ENCODE measurements around the gene COL24A1.

COL24A1 gene

GRCh38 chr1:86156566-86157455 lies at the start of gene COL24A1:
Gene COL24A1, minus strand, starts transcription at chr1:86156772. Its CDS starts 376 bp downstream, at chr1:86156396.
- no peak for DNase-seq

GRCh38 chr1:86205741-86206140 lies 49.2 kb upstream of the COL24A1 start:
- DNase-seq: no peak

- DNase-seq: no peak
Measured at GRCh38 chr1:86202552-86203340, 46.2 kb upstream of the COL24A1 start.

GRCh38 chr1:86201311-86201710 lies 44.7 kb upstream of the COL24A1 start:
- no peak for DNase-seq

GRCh38 chr1:86200901-86201300 lies 44.3 kb upstream of the COL24A1 start:
- DNase-seq: no peak

GRCh38 chr1:86197206-86197855 lies 40.8 kb upstream of the COL24A1 start:
- no peak for DNase-seq

- no peak for DNase-seq
Measured at GRCh38 chr1:86195281-86195680, 38.7 kb upstream of the COL24A1 start.

- DNase-seq: no peak
Measured at GRCh38 chr1:86194491-86195034, 38.0 kb upstream of the COL24A1 start.

- no peak for DNase-seq
Measured at GRCh38 chr1:86192417-86192816, 35.8 kb upstream of the COL24A1 start.

GRCh38 chr1:86191958-86192357 lies 35.4 kb upstream of the COL24A1 start:
- no peak for DNase-seq

- DNase-seq: no peak
Measured at GRCh38 chr1:86190873-86191272, 34.3 kb upstream of the COL24A1 start.

- DNase-seq: no peak
Measured at GRCh38 chr1:86184426-86184825, 27.9 kb upstream of the COL24A1 start.

- no peak for DNase-seq
Measured at GRCh38 chr1:86183810-86184209, 27.2 kb upstream of the COL24A1 start.

GRCh38 chr1:86176226-86176625 lies 19.7 kb upstream of the COL24A1 start:
- no peak for DNase-seq

- DNase-seq: no peak
Measured at GRCh38 chr1:86175756-86176155, 19.2 kb upstream of the COL24A1 start.

GRCh38 chr1:86169625-86170024 lies 13.1 kb upstream of the COL24A1 start:
- DNase-seq: no peak

GRCh38 chr1:86159800-86160199 lies 3.2 kb upstream of the COL24A1 start:
- DNase-seq: no peak

- DNase-seq: no peak
Measured at GRCh38 chr1:86155807-86156565, 586 bp downstream of the COL24A1 start.

- DNase-seq: no peak
Measured at GRCh38 chr1:86155051-86155806, 1.3 kb downstream of the COL24A1 start.

GRCh38 chr1:86154571-86155050 lies 2.0 kb downstream of the COL24A1 start:
- DNase-seq: no peak

- no peak for DNase-seq
Measured at GRCh38 chr1:86153836-86154235, 2.7 kb downstream of the COL24A1 start.

All from activated CD8-positive, alpha-beta memory T cell treated with anti-CD3 and anti-CD28 coated beads for 24 hours (primary cell).